Central memory CD4-positive, alpha-beta T cell (primary cell): ENCODE measurements around the gene LIN7B.
"Not testable (repeated sequence)": the region's sequence is repeated elsewhere in the genome, so short reads cannot be mapped to it uniquely, and the experiment has no call there.

Experiments
- DNase-seq: peaks from one replicate; pipeline ENCODE4 v3.0.0; 2022
- total RNA-seq, 3 experiments: gene quantifications; one replicate each; lab custom pipeline; 2026; lab: John Stamatoyannopoulos, UW

Gene LIN7B
- total RNA-seq = 1.4 to 5.9 (median 3.5) reads per million in 3 experiments

- DNase-seq = peak; percentile 80
Measured at GRCh38 chr19:49113762-49114629, at the start of gene LIN7B. Gene LIN7B, plus strand, starts transcription at chr19:49114370. Its CDS starts 35 bp downstream, at chr19:49114405.

- no peak for DNase-seq
Measured at GRCh38 chr19:49064768-49065611, 49.2 kb upstream of the LIN7B start, which contains the start of gene NTF4. Gene NTF4, minus strand, starts transcription at chr19:49064818. Its CDS starts 2,821 bp downstream, at chr19:49061997.

GRCh38 chr19:49065905-49066512 lies 48.2 kb upstream of the LIN7B start:
- no peak for DNase-seq

GRCh38 chr19:49067554-49067953 lies 46.6 kb upstream of the LIN7B start:
- no peak for DNase-seq

- DNase-seq = no peak
Measured at GRCh38 chr19:49069026-49069425, 45.1 kb upstream of the LIN7B start.

- no peak for DNase-seq
Measured at GRCh38 chr19:49070416-49070815, 43.8 kb upstream of the LIN7B start.

- no peak for DNase-seq
Measured at GRCh38 chr19:49071860-49072547, 42.2 kb upstream of the LIN7B start.

GRCh38 chr19:49073514-49074378 lies 40.4 kb upstream of the LIN7B start:
- DNase-seq = no peak

GRCh38 chr19:49074869-49075268 lies 39.3 kb upstream of the LIN7B start:
- not testable (repeated sequence) for DNase-seq

- no peak for DNase-seq
Measured at GRCh38 chr19:49080392-49080791, 33.8 kb upstream of the LIN7B start.

GRCh38 chr19:49081273-49081672 lies 32.9 kb upstream of the LIN7B start:
- DNase-seq = no peak

GRCh38 chr19:49084206-49085019 lies 29.8 kb upstream of the LIN7B start:
- no peak for DNase-seq

- DNase-seq = peak; percentile 100
Measured at GRCh38 chr19:49085020-49085867, 28.9 kb upstream of the LIN7B start, which contains the start of gene SNRNP70. Gene SNRNP70, plus strand, starts transcription at chr19:49085451. Its CDS starts 964 bp downstream, at chr19:49086415.

GRCh38 chr19:49085868-49086232 lies 28.3 kb upstream of the LIN7B start:
- no peak for DNase-seq

GRCh38 chr19:49086296-49086695 lies 27.9 kb upstream of the LIN7B start:
- no peak for DNase-seq

- no peak for DNase-seq
Measured at GRCh38 chr19:49091391-49092038, 22.7 kb upstream of the LIN7B start.

- DNase-seq = no peak
Measured at GRCh38 chr19:49092686-49093085, 21.5 kb upstream of the LIN7B start.

GRCh38 chr19:49094505-49095482 lies 19.4 kb upstream of the LIN7B start:
- no peak for DNase-seq
